ENCODE measurements around the gene GARNL3.

DNA sequence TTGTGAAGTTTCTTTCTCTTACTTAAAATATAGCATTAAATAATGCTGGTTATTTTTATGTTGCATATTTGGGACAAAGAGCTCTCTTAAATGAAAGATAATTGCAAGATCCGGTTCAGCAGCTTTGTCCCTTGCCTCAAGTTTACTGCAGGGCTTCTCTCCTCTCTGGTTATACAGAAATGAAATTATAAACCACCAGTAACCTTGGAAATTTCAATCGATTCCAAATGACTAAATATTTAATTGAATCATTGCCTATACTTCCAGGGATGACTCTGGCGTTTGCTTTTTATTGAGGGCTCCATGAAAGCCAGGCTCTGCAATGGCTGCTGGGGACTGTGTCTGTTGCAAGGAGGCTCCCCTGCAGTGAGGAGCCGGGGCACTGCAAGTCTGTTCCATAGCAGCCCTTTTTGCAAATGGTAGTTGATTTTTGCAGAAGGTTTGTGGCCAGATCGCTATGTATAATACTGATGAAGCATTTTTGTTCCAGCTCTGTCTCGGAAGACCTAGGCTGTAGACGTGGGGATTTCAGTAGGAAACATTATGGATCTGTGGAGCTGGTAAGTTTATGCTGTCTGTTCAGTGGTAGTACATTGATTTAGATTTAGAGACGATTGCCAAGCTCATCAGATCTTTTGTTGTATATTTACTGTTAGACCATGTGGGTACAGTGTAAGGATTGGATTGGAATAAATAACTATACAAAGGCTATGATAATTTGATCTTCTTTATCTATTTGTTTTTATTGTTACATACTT, at the start of gene GARNL3:
- no peak for TF ChIP-seq CTCF (IDR thresholded peaks at IDR 0.05; ENCODE audit: extremely low read depth in 1 of 2, insufficient read depth in 1 of 2, low read depth in 1 of 2, low read length in 2 of 2)
- no peak for TF ChIP-seq FOS (IDR thresholded peaks at IDR 0.05; ENCODE audit: borderline replicate concordance, insufficient read depth, low read length)
- TF ChIP-seq POLR2AphosphoS5 (IDR thresholded peaks at IDR 0.05; ENCODE audit: insufficient read depth, low read depth, low read length) = no peak
- TF ChIP-seq POLR2A (IDR thresholded peaks at IDR 0.05; ENCODE audit: low read depth, low read length) = no peak
- TF ChIP-seq, protein P1, sequence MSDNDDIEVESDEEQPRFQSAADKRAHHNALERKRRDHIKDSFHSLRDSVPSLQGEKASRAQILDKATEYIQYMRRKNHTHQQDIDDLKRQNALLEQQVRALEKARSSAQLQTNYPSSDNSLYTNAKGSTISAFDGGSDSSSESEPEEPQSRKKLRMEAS (IDR thresholded peaks at IDR 0.05; ENCODE audit: insufficient read depth, insufficient read length) = no peak
- no peak for TF ChIP-seq EZH2 (IDR thresholded peaks at IDR 0.05; ENCODE audit: borderline replicate concordance, low read depth, low read length, severe bottlenecking)
- no peak for TF ChIP-seq MYC (IDR thresholded peaks at IDR 0.05; ENCODE audit: low read depth, low read length)
- TF ChIP-seq GATA2 (IDR thresholded peaks at IDR 0.05; ENCODE audit: insufficient read depth, insufficient read length, low read depth, low read length) = no peak
